GM12891 (cell line): ENCODE data around the gene SPRED3.

ENCODE experiments used
- PAX5 ChIP-seq: IDR thresholded peaks from 2 replicates; pipeline ENCODE4 v1.6.1; 2011; ENCODE audit warnings: low read length, moderate library complexity, mild to moderate bottlenecking; ENCODE audit not compliant: insufficient read depth, severe bottlenecking
- POLR2A ChIP-seq: IDR thresholded peaks from 2 replicates; pipeline ENCODE4 v1.6.1; 2011; ENCODE audit warnings: low read depth, low read length, control low read depth
- POLR2AphosphoS5 ChIP-seq: IDR thresholded peaks from 2 replicates; pipeline ENCODE4 v1.6.1; 2011; ENCODE audit warnings: low read depth, low read length, control low read depth
- POU2F2 ChIP-seq: IDR thresholded peaks from 2 replicates; pipeline ENCODE4 v1.6.1; 2011; ENCODE audit warnings: low read depth, mild to moderate bottlenecking, control low read depth, low read length, moderate library complexity
- TAF1 ChIP-seq: IDR thresholded peaks from 2 replicates; pipeline ENCODE4 v1.6.1; 2011; ENCODE audit warnings: low read depth, low read length, control low read depth

DNA sequence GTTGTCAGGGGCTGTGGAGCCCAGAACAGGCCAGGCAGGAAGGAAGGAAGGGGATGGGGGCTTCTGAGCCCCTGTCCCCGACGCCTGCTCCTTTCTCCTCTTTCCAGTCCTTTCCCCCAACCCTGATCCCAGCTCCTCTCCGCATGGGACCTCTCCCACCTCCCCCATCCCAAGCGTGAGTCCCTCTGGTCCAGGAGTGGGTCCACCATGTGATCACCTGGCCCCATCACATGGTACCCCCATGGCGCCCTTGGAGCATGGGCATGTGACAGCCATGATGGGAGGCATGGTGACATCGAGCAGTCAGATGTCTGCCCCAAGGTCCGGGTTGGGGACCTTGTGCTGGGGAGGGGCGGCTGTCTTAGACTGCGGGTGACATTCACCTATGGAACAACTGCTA lies 54.2 kb downstream of the SPRED3 start:
- TF ChIP-seq POLR2AphosphoS5 (no peak), POLR2A (no peak), TAF1 (no peak), PAX5 (no peak), POU2F2 (no peak)
